ENCODE results near the gene CAPZB.

- TF ChIP-seq OSR1 (CRISPR knock-in tag; IDR thresholded peaks at IDR 0.05) (no peak), PPARA (CRISPR knock-in tag; IDR thresholded peaks at IDR 0.05; ENCODE audit: borderline replicate concordance) (no peak), RARB (CRISPR knock-in tag; IDR thresholded peaks at IDR 0.05) (no peak), ZFP30 (CRISPR knock-in tag; IDR thresholded peaks at IDR 0.05) (no peak), ZC3H10 (CRISPR knock-in tag; IDR thresholded peaks at IDR 0.05) (no peak), ZFP3 (CRISPR knock-in tag; IDR thresholded peaks at IDR 0.05) (no peak), ZNF8 (CRISPR knock-in tag; IDR thresholded peaks at IDR 0.05) (no peak), SNAI2 (CRISPR knock-in tag; IDR thresholded peaks at IDR 0.05) (no peak), ZNF70 (CRISPR knock-in tag; IDR thresholded peaks at IDR 0.05) (no peak), ARNTL (CRISPR knock-in tag; IDR thresholded peaks at IDR 0.05; ENCODE audit: borderline replicate concordance, low read depth) (no peak)
- TF ChIP-seq, protein P1, sequence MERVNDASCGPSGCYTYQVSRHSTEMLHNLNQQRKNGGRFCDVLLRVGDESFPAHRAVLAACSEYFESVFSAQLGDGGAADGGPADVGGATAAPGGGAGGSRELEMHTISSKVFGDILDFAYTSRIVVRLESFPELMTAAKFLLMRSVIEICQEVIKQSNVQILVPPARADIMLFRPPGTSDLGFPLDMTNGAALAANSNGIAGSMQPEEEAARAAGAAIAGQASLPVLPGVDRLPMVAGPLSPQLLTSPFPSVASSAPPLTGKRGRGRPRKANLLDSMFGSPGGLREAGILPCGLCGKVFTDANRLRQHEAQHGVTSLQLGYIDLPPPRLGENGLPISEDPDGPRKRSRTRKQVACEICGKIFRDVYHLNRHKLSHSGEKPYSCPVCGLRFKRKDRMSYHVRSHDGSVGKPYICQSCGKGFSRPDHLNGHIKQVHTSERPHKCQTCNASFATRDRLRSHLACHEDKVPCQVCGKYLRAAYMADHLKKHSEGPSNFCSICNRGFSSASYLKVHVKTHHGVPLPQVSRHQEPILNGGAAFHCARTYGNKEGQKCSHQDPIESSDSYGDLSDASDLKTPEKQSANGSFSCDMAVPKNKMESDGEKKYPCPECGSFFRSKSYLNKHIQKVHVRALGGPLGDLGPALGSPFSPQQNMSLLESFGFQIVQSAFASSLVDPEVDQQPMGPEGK (CRISPR knock-in tag; IDR thresholded peaks at IDR 0.05; ENCODE audit: borderline replicate concordance): no peak
These were observed 19.7 kb upstream of the CAPZB start for GRCh38 chr1:19504796-19505692.

Measured in SK-N-SH treated with all-trans-retinoic acid at 6 μM for 48 hours (cell line).